Dendritic cell treated with granulocyte-macrophage colony-stimulating factor and Interleukin-4, amounts not matched to agents 40 ng/mL and 50 ng/mL, for 4 days (primary cell): ENCODE measurements around the gene BORA.
"Not testable (repeated sequence)": the region's sequence is repeated elsewhere in the genome, so short reads cannot be mapped to it uniquely, and the experiment has no call there.

Source experiments
- H3K27ac Mint-ChIP-seq: one replicate; pipeline ENCODE4 v1.8.0; 2022; ENCODE audit warnings: mild to moderate bottlenecking, mixed read lengths
- H3K27me3 Mint-ChIP-seq: one replicate; pipeline ENCODE4 v1.8.0; 2022; ENCODE audit warnings: mild to moderate bottlenecking, mixed read lengths
- H3K36me3 Mint-ChIP-seq: one replicate; pipeline ENCODE4 v1.8.0; 2022; ENCODE audit warnings: low read depth, mixed read lengths
- H3K4me1 Mint-ChIP-seq: one replicate; pipeline ENCODE4 v1.8.0; 2022; ENCODE audit warnings: low read depth, mixed read lengths
- H3K4me3 Mint-ChIP-seq: one replicate; pipeline ENCODE4 v1.8.0; 2022; ENCODE audit warnings: mild to moderate bottlenecking, moderate library complexity, mixed read lengths
- H3K9me3 Mint-ChIP-seq: one replicate; pipeline ENCODE4 v1.8.0; 2022; ENCODE audit warnings: mixed read lengths
- intact Hi-C: fragments of 100-400 bp; cut with micrococcal nuclease; formaldehyde crosslinking; loops from one replicate; pipeline ENCODE4 v1.15.0; 2022

BORA gene

GRCh38 chr13:72784679-72785078, 57.0 kb downstream of the BORA start:
- peaks cover 27% of the 10 kb centered on the region for H3K36me3 Mint-ChIP-seq

GRCh38 chr13:72788831-72789230, 61.1 kb downstream of the BORA start:
- intact Hi-C loops: loop anchor here (5.0 kb wide), 1 partner anchor 917 kb away; no protein-coding TSS in a partner anchor

More at GRCh38 chr13:72784679-72785078, 57.0 kb downstream of the BORA start:
- H3K9me3 Mint-ChIP-seq, H3K27me3 Mint-ChIP-seq, H3K27ac Mint-ChIP-seq, H3K4me3 Mint-ChIP-seq: not testable (repeated sequence)
- intact Hi-C loops: loop anchor here (5.0 kb wide), 2 partner anchors 273 to 912 kb away; partner anchors contain the start of gene KLF5
- H3K4me1 Mint-ChIP-seq: peaks cover 37% of the 10 kb centered on the region

DNA sequence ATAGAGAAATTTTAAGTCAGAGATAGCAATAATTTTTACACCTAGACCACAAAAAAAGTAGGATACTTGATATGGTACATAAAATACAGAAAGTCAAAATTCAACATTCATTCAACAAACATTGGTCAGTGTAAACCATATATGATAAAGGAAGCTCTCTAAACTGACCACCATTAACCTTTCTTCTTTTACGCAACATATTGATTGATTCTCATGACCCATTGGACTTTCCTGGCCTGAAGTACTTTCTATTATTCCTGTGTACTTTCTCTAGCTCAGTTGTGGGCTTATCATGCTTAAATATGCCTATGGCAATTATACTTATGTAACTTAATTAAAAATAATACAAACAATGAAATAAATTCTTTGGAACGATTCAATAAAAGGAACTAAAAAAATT, 64.9 kb downstream of the BORA start:
- peaks cover 7% of the 10 kb centered on the region for H3K4me1 Mint-ChIP-seq
- H3K9me3 Mint-ChIP-seq: peaks cover 13% of the 10 kb centered on the region
- no peaks in the 10 kb centered on the region for H3K27me3 Mint-ChIP-seq
- intact Hi-C loops: no loop called here
- H3K36me3 Mint-ChIP-seq: peaks cover 59% of the 10 kb centered on the region
- no peak overlapping the region for H3K4me3 Mint-ChIP-seq
- no peak overlapping the region for H3K27ac Mint-ChIP-seq

More at GRCh38 chr13:72788831-72789230, 61.1 kb downstream of the BORA start:
- H3K4me1 Mint-ChIP-seq: peaks cover 18% of the 10 kb centered on the region
- H3K9me3 Mint-ChIP-seq: peaks cover 6% of the 10 kb centered on the region
- H3K27ac Mint-ChIP-seq: peak overlapping the region; percentile 38
- H3K36me3 Mint-ChIP-seq: peaks cover 41% of the 10 kb centered on the region
- no peak overlapping the region for H3K4me3 Mint-ChIP-seq
- H3K27me3 Mint-ChIP-seq: no peaks in the 10 kb centered on the region

DNA sequence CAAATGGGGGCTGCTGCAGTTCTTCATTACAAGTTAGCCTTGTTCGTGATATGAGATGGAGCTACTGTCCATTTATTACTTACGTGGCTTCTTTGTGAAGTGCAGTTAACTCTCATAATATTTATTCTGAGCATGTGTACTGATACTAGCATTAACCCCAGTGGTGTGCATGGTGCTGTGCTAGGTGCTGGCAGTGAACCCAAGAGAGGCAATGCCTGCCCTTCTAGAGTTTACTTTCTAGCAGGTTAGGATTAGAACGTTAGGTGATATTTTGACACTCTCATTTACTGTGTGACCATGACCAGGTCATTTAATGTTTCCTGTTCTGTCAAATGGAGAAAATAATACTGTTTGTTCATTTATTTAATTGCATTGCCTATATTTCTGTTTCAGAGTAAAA, 71.1 kb downstream of the BORA start:
- peaks cover 7% of the 10 kb centered on the region for H3K9me3 Mint-ChIP-seq
- intact Hi-C loops: no loop called here
- no peak overlapping the region for H3K27ac Mint-ChIP-seq
- no peak overlapping the region for H3K4me3 Mint-ChIP-seq
- peaks cover 13% of the 10 kb centered on the region for H3K4me1 Mint-ChIP-seq
- peaks cover 57% of the 10 kb centered on the region for H3K36me3 Mint-ChIP-seq
- H3K27me3 Mint-ChIP-seq: no peaks in the 10 kb centered on the region

- Mint-ChIP-seq H3K9me3 (no peaks in the 10 kb centered on the region), H3K36me3 (peaks cover 57% of the 10 kb centered on the region), H3K27ac (no peak overlapping the region), H3K27me3 (no peaks in the 10 kb centered on the region), H3K4me1 (peaks cover 18% of the 10 kb centered on the region), H3K4me3 (no peak overlapping the region)
- intact Hi-C loops: no loop called here
Measured at GRCh38 chr13:72804301-72804700, 76.6 kb downstream of the BORA start.
